GM10248 (cell line): ENCODE measurements around the gene RAG1.

Experiments used
- CTCF ChIA-PET: fragments of 300-600 bp; sonication (Branson Sonifier 250); formaldehyde crosslinking; extraction: SDS; loops from one replicate; lab custom pipeline; 2021; ENCODE audit warnings: antibody characterized with exemption; lab: Yijun Ruan, JAX
- POLR2A ChIA-PET: fragments of 350-650 bp; sonication (Branson Sonifier 250); formaldehyde crosslinking; extraction: SDS; loops from one replicate; lab custom pipeline; 2020; ENCODE audit warnings: antibody characterized with exemption; lab: Yijun Ruan, JAX
- DNase-seq: peaks from one replicate; pipeline ENCODE4 v3.0.0; 2012; ENCODE audit errors: extremely low spot score
- TF ChIP-seq, protein P1 (sequence below): IDR thresholded peaks from 2 replicates; pipeline ENCODE4 v1.5.1; 2012; ENCODE audit warnings: mild to moderate bottlenecking, low read depth; ENCODE audit errors: extremely low read depth, missing control alignments, control extremely low read depth

RAG1 gene

DNA sequence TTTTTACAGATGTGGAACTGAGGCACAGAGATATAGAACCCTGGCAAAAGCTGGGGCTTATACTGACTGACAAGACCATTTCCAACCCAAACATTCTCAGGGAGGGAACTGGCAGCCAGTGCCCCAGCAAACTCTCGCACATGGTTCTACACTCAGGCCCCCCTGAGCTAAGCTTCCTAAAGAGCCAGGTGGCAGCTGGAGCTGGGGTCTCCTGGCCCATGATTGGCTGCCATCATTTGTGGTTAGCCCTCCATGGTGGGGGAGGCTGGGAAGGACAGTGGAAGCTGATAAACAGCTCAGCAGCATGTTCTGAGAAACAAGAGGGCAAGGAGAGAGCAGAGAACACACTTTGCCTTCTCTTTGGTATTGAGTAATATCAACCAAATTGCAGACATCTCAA, at the start of gene RAG1:
TSS of gene RAG1 (plus strand) at position 314 of the 400 bp plus-strand sequence. CDS start 5,298 bp downstream, outside the sequence.
- TF ChIP-seq, protein P1, sequence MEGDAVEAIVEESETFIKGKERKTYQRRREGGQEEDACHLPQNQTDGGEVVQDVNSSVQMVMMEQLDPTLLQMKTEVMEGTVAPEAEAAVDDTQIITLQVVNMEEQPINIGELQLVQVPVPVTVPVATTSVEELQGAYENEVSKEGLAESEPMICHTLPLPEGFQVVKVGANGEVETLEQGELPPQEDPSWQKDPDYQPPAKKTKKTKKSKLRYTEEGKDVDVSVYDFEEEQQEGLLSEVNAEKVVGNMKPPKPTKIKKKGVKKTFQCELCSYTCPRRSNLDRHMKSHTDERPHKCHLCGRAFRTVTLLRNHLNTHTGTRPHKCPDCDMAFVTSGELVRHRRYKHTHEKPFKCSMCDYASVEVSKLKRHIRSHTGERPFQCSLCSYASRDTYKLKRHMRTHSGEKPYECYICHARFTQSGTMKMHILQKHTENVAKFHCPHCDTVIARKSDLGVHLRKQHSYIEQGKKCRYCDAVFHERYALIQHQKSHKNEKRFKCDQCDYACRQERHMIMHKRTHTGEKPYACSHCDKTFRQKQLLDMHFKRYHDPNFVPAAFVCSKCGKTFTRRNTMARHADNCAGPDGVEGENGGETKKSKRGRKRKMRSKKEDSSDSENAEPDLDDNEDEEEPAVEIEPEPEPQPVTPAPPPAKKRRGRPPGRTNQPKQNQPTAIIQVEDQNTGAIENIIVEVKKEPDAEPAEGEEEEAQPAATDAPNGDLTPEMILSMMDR, result no peak
- POLR2A ChIA-PET, result no interaction called here
- no peak for DNase-seq
- CTCF ChIA-PET, result interaction anchor here (0.8 to 9.5 kb wide), 4 partner anchors 8 to 180 kb away, joined by 6 to 340 read pairs (median 22); no protein-coding TSS in a partner anchor

DNA sequence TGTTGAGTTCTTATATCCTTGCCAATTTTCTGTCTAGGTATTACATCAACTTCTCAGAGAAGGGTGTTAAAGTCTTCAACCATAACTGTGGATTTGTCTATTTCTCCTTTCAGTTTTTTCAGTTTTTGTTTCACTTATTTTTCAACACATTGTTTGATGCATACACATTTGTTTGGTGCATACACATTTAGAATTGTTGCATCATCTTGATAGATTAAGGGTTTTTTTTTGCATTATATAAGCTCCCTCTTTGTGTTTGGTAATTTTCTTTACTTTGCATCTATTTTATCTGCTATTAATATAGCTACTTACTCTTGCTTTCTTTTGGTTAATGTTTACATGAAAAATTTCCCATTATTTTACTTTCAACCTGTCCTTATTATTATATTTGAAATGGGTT, 37.0 kb upstream of the RAG1 start:
- DNase-seq, result no peak
- POLR2A ChIA-PET, result no interaction called here
- TF ChIP-seq, protein P1, result no peak
- CTCF ChIA-PET, result no interaction called here

DNA sequence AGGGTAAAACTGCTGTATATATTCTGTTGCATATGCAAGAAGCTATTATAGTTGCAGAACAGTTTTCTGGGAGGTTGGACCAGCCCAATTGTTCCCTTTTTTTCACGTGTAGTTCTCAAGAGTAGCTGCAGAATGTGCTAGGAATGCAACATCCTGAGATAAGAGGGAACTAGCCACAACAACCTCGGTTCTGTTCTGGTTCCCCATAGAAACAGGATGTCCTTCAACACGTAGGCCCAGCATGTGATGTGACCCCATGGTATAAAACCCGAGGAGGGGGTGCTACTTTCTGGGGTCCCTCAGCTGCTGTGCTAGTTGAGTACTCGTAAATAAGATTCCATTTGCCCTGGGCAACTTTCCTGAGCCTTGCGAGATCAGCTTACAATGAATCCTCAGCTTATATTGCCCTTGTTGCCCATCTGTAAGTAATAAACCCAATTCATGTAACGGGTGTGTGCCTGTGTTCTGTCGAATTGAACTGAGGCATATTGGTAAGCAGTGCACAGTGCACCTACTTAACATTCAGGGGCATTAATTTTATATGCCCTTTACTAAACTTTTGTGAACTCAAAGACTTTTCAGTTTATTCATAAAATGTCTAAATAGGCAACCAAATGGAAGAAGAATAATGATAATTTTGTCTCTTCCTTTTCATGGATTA, 34.7 kb upstream of the RAG1 start:
- POLR2A ChIA-PET, result no interaction called here
- CTCF ChIA-PET, result interaction anchor here (0.8 to 1.5 kb wide), 2 partner anchors 31 to 40 kb away, joined by 3 read pairs; no protein-coding TSS in a partner anchor
- TF ChIP-seq, protein P1, result no peak
- no peak for DNase-seq

DNA sequence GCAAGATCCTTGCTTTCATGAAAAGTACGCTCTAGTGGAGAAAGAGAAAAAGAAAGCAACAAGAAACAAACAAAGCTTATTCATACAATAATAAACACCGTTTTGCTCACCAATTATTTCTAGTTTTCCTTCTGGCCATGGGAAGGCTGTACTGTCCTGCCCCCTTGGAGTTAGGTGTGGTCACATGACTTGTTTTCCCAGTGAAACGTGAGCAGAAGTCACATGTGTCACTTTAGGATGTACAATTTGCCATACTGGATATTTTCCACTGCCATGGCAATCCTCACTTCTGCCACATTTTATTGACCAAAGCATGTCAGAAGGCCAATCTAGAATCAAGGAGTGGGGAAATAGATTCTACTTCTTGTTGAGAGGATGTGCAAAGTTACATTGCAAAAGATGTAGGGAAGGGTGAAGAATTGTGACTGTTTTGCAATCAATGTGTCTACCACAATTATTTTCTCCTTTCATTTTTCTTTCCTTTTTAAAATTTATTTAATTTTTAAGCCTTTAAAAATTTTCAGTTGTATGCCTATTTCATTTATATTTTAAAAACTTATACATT, 33.4 kb upstream of the RAG1 start:
- TF ChIP-seq, protein P1, result no peak
- no peak for DNase-seq
- POLR2A ChIA-PET, result no interaction called here
- CTCF ChIA-PET, result interaction anchor here (0.7 to 1.5 kb wide), 2 partner anchors 24 to 30 kb away, joined by 3 read pairs; partner anchors contain the start of gene TRAF6

DNA sequence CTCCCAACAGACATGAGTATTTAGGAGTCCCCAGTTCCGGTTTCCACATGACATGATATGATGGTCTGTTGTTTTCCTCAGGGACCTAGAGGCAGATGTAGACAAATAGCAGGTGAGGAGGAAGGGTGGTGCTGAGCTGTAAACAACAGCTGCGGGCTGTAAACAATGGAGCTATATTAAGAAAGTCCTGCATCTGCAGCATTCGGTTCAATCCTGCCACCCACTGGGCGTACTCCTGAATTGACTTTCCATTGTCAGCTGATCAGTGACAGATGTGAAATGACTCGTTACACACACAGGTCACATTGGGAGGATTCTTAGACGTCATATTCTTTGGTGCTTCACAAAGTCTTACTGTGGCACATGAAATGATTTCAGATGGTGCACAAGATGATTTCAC, 26.8 kb upstream of the RAG1 start:
- CTCF ChIA-PET, result interaction anchor here (1.0 to 2.3 kb wide), 5 partner anchors 31 to 249 kb away, joined by 3 to 9 read pairs (median 4); partner anchors contain the start of gene TRAF6

More for the DNA sequence above, 26.8 kb upstream of the RAG1 start:
- TF ChIP-seq, protein P1, result peak; percentile 34
- POLR2A ChIA-PET, result no interaction called here
- peak; percentile 58 for DNase-seq
